T-cell (primary cell): ENCODE measurements around the gene ANO4. TPM values are rescaled to one million over a fixed set of nuclear protein-coding genes. Genes with fewer than 3 reads are reported as not detected.

Experiments used
- ATAC-seq, 4 experiments: fragments of 200-7000 bp in 3 of 4; fragments of 150-1000 bp in 1 of 4; cut with Tn5 transposase; replicated peaks in 1 of 4; 1 replicate in 3 of 4; 2 replicates in 1 of 4; pipeline ENCODE4 v1.10.0; 2021; ENCODE audit warnings: moderate library complexity in 3 of 4, mild to moderate bottlenecking in 2 of 4, moderate number of reproducible peaks in 1 of 4
- CTCF ChIA-PET, 2 donors: fragments of 300-600 bp; sonication (Branson Sonifier 250); formaldehyde crosslinking; loops; one replicate each; lab custom pipeline; 2022; ENCODE audit warnings: antibody characterized with exemption in 2 of 2; lab: Charles Lee
- POLR2A ChIA-PET, 2 donors: fragments of 300-600 bp; sonication (Branson Sonifier 250); formaldehyde crosslinking; loops; one replicate each; lab custom pipeline; 2022; ENCODE audit warnings: antibody characterized with exemption in 2 of 2; lab: Charles Lee
- DNase-seq, 35 experiments: peaks; one replicate each; pipeline versions ENCODE4 v3.0.0 to v3.0.0-alpha.2; 2013 to 2023
- H3K27ac ChIP-seq: one replicate; pipeline ENCODE4 v1.5.1; 2013; ENCODE audit warnings: low read length
- H3K27me3 ChIP-seq, 2 experiments: replicated peaks in 1 of 2; 1 replicate in 1 of 2; 2 replicates in 1 of 2; pipeline versions ENCODE4 v1.6.1 to v1.7.0; 2013; ENCODE audit warnings: low read length in 1 of 2, mixed read lengths in 1 of 2; ENCODE audit not compliant: control insufficient read depth in 2 of 2, insufficient read depth in 2 of 2; ENCODE audit errors: extremely low read depth in 1 of 2
- H3K36me3 ChIP-seq, 2 donors: 1 replicate in 1 of 2; 2 replicates in 1 of 2; pipeline versions ENCODE4 v1.6.1 to v1.7.0; 2013; ENCODE audit warnings: low read length in 1 of 2; ENCODE audit not compliant: control insufficient read depth in 2 of 2, insufficient read depth in 1 of 2; ENCODE audit errors: extremely low read depth in 1 of 2
- H3K4me1 ChIP-seq, 2 experiments: 1 replicate in 1 of 2; 2 replicates in 1 of 2; pipeline versions ENCODE4 v1.6.1 to v1.7.0; 2013; ENCODE audit warnings: low read length in 2 of 2, mixed read lengths in 1 of 2; ENCODE audit not compliant: insufficient read depth in 2 of 2, control insufficient read depth in 1 of 2; ENCODE audit errors: extremely low read depth in 1 of 2
- H3K4me3 ChIP-seq, 2 donors: 1 replicate in 1 of 2; 2 replicates in 1 of 2; pipeline versions ENCODE4 v1.5.1 to v1.7.0; 2013; ENCODE audit warnings: mild to moderate bottlenecking in 2 of 2, low read length in 1 of 2, moderate library complexity in 1 of 2; ENCODE audit not compliant: control insufficient read depth in 1 of 2; ENCODE audit errors: extremely low read depth in 1 of 2
- H3K9me3 ChIP-seq: 2 replicates; pipeline ENCODE4 v1.7.0; 2013
- H3K27ac Mint-ChIP-seq, 2 donors: one replicate each; pipeline ENCODE4 v1.8.0; 2020 to 2021; ENCODE audit warnings: mild to moderate bottlenecking in 2 of 2, mixed read lengths in 2 of 2
- H3K27me3 Mint-ChIP-seq, 2 donors: one replicate each; pipeline ENCODE4 v1.8.0; 2021 to 2022; ENCODE audit warnings: mixed read lengths in 2 of 2
- H3K36me3 Mint-ChIP-seq: one replicate; pipeline ENCODE4 v1.8.0; 2021; ENCODE audit warnings: mixed read lengths
- H3K4me1 Mint-ChIP-seq, 3 donors: one replicate each; pipeline ENCODE4 v1.8.0; 2020 to 2022; ENCODE audit warnings: mixed read lengths in 3 of 3, mild to moderate bottlenecking in 1 of 3
- H3K4me3 Mint-ChIP-seq, 3 donors: one replicate each; pipeline ENCODE4 v1.8.0; 2020 to 2022; ENCODE audit warnings: mild to moderate bottlenecking in 3 of 3, mixed read lengths in 3 of 3, moderate library complexity in 3 of 3
- H3K9me3 Mint-ChIP-seq, 3 donors: one replicate each; pipeline ENCODE4 v1.8.0; 2020 to 2022; ENCODE audit warnings: mixed read lengths in 3 of 3
- WGBS: methylation state at CpG from one replicate; pipeline ENCODE4 v1.1.5; 2013; ENCODE audit warnings: missing lambda C conversion rate; ENCODE audit not compliant: insufficient coverage; 5-methylcytosine and 5-hydroxymethylcytosine counted together
- total RNA-seq, 35 experiments: library from RNA in 6 of 35; stranded (reverse) in 6 of 35; fragments of 120-200 nt in 1 of 35; gene quantifications; one replicate each; pipeline versions ENCODE4 v1.2.1 to v1.2.4 and lab custom pipeline; 2013 to 2026

ANO4 gene
- total RNA-seq, 5 donors from 2014 or later (not counting 1 experiment from before 2014, with no cell fraction given): 0.26 TPM; not detected in 4

DNA sequence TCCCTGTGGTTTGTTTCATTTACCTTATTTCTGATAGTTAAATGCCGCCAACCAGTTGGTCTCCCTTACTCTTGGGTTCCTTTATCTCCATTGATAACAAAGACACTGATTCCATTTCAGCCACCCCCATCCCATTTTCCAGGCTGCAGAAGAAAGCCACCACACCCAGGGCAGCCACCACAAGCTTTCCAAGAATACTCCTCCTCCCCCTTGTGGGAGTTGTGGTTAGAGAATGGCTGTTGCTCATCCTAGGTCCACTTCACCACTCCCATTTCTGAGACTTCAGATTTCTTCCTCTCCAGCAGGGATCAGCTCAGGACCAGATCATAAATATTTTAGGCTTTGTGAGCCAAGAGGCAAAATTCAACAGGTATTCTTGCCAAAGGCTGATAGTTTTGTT is 73.9 kb downstream of the ANO4 start:
- no peak overlapping the region for H3K27ac Mint-ChIP-seq

DNA sequence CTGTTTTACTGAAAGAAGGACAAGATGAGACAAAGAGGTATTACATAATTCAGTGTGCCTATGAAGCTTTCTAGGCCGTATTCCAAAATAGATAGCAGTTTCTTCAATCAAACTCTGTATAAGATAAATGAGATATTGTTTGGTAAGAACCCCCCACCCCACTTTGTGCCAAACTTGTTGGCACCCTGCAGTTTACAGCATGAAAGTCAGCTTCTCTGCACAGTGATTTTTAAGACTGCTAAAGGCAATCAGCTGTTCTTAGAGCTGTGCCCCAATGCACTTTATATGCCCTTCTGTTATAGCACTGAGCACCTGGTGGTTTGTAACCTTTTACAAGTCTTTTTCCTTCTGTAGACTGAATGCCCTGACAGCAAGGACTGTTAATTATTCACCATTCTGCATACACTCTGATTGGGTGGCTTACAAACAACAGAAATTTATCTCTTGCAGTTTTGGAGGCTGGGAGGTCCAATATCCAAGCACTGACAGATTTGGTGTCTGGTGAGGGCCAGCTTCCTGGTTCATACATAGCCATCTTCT is 76.7 kb downstream of the ANO4 start:
- Mint-ChIP-seq H3K4me3 (no peak overlapping the region), H3K9me3 (peaks cover 6 to 21% (median 17%) of the 10 kb centered on the region in 3 donors), H3K27me3 (no peaks in the 10 kb centered on the region), H3K4me1 (no peaks in the 10 kb centered on the region), H3K27ac (no peak overlapping the region), H3K36me3 (no peaks in the 10 kb centered on the region)
- ChIA-PET POLR2A (no interaction called here), CTCF (no interaction called here)
- DNase-seq (no peak), ATAC-seq (no peak)
- Histone ChIP-seq H3K27ac (no peak overlapping the region), H3K4me1 (no peaks in the 10 kb centered on the region), H3K36me3 (no peaks in the 10 kb centered on the region), H3K27me3 (no peaks in the 10 kb centered on the region), H3K9me3 (no peaks in the 10 kb centered on the region), H3K4me3 (no peak overlapping the region)
- no CpG with 5 or more reads among the region's 1 CpG for WGBS

More for the DNA sequence above, 73.9 kb downstream of the ANO4 start:
- Mint-ChIP-seq H3K36me3 (no peaks in the 10 kb centered on the region), H3K4me3 (no peak overlapping the region), H3K4me1 (no peaks in the 10 kb centered on the region), H3K9me3 (peaks cover 2 to 10% (median 8%) of the 10 kb centered on the region in 3 donors), H3K27me3 (no peaks in the 10 kb centered on the region)
- Histone ChIP-seq H3K9me3 (no peaks in the 10 kb centered on the region), H3K4me1 (no peaks in the 10 kb centered on the region), H3K4me3 (no peak overlapping the region), H3K27me3 (no peaks in the 10 kb centered on the region), H3K27ac (no peak overlapping the region), H3K36me3 (no peaks in the 10 kb centered on the region)
- CTCF ChIA-PET: no interaction called here
- POLR2A ChIA-PET: no interaction called here
- WGBS: 80% methylated on average over 1 of the region's 1 CpG
- ATAC-seq (no peak), DNase-seq (no peak)

DNA sequence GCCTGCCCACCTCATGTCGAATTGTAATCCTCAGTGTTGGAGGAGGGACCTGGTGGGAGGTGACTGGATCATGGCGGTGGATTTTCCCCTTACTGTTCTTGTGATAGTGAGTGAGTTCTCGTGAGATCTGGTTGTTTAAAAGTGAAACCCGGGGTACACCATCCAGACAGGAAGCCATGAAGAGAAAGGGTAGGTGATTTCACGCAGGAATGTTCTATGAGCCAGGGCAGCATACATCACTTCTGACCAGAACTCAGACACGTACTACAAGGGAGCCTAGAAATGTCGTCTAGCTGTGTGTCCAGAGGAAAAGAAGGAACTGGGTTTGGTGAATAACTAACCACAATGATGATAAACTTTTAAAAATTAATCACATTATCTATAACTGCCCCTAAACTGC is 80.6 kb downstream of the ANO4 start:
- Histone ChIP-seq H3K4me3 (no peak overlapping the region), H3K36me3 (no peaks in the 10 kb centered on the region), H3K27me3 (no peaks in the 10 kb centered on the region), H3K27ac (no peak overlapping the region), H3K9me3 (no peaks in the 10 kb centered on the region), H3K4me1 (no peaks in the 10 kb centered on the region)
- Mint-ChIP-seq H3K4me3 (no peak overlapping the region), H3K36me3 (no peaks in the 10 kb centered on the region), H3K27ac (no peak overlapping the region), H3K9me3 (peaks cover 8 to 17% (median 17%) of the 10 kb centered on the region in 3 donors), H3K4me1 (no peaks in the 10 kb centered on the region), H3K27me3 (no peaks in the 10 kb centered on the region)
- WGBS: 86% methylated on average over 2 of the region's 7 CpGs
- no peak for DNase-seq
- POLR2A ChIA-PET: no interaction called here
- no peak for ATAC-seq
- CTCF ChIA-PET: no interaction called here

DNA sequence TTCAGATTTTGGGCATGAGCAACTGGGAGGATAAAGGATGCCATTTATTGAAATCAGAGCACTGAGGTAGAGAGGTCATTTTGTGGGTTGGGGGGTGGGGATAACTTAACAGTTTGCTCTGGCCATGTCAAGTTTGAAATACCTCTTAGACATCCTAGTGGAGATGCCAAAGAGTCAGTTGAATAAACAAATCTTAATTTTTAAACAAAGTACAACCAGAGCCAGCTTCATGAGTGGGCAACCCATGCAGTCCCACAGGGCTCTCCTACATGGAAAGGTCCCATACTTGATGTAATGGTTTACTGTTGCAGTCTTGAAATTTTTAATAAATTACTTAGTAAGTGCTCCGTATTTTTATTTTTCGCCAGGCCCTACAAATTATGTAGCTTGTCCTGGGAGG is 81.2 kb downstream of the ANO4 start:
- Histone ChIP-seq H3K27me3 (no peaks in the 10 kb centered on the region), H3K4me3 (no peak overlapping the region), H3K27ac (no peak overlapping the region), H3K36me3 (no peaks in the 10 kb centered on the region), H3K9me3 (no peaks in the 10 kb centered on the region), H3K4me1 (no peaks in the 10 kb centered on the region)
- POLR2A ChIA-PET: no interaction called here
- H3K36me3 Mint-ChIP-seq: no peaks in the 10 kb centered on the region
- no peak overlapping the region for H3K4me3 Mint-ChIP-seq
- ATAC-seq: no peak
- CTCF ChIA-PET: interaction anchor here in 1 of 2 donors (0.6 to 0.7 kb wide), 2 partner anchors 213 to 1390 kb away, joined by 3 read pairs; no protein-coding TSS in a partner anchor
- 100% methylated on average over 1 of the region's 2 CpGs for WGBS
- H3K4me1 Mint-ChIP-seq: no peaks in the 10 kb centered on the region
- no peaks in the 10 kb centered on the region for H3K27me3 Mint-ChIP-seq
- peaks cover 8 to 17% (median 17%) of the 10 kb centered on the region in 3 donors for H3K9me3 Mint-ChIP-seq
- no peak overlapping the region for H3K27ac Mint-ChIP-seq
- DNase-seq: no peak

DNA sequence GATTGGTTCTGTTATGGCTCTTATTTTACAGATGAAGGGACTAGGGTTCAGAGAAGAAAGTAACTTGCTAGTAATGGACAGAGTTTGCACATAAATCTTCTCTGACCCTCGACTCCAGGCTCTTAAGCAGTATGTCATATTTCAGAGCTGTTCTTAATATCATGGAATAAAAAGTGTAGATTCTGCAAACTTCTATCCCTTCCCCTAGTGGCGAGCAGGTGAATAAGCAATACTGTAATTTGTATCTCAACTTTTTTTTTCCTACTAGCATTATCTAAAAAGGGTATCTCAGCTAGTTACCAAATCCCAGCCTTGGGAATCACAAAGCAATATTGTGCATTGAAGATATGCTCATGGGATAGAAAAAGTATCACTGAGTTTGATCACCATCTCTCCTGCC is 83.2 kb downstream of the ANO4 start:
- Mint-ChIP-seq H3K4me1 (no peaks in the 10 kb centered on the region), H3K9me3 (peaks cover 8 to 17% (median 17%) of the 10 kb centered on the region in 3 donors), H3K4me3 (no peak overlapping the region), H3K27me3 (no peaks in the 10 kb centered on the region), H3K36me3 (no peaks in the 10 kb centered on the region), H3K27ac (no peak overlapping the region)
- no peak for DNase-seq
- Histone ChIP-seq H3K4me1 (no peaks in the 10 kb centered on the region), H3K4me3 (no peak overlapping the region), H3K36me3 (no peaks in the 10 kb centered on the region), H3K27ac (no peak overlapping the region), H3K27me3 (no peaks in the 10 kb centered on the region), H3K9me3 (no peaks in the 10 kb centered on the region)
- ChIA-PET POLR2A (no interaction called here), CTCF (no interaction called here)
- ATAC-seq: no peak
- no CpG with 5 or more reads among the region's 2 CpGs for WGBS

DNA sequence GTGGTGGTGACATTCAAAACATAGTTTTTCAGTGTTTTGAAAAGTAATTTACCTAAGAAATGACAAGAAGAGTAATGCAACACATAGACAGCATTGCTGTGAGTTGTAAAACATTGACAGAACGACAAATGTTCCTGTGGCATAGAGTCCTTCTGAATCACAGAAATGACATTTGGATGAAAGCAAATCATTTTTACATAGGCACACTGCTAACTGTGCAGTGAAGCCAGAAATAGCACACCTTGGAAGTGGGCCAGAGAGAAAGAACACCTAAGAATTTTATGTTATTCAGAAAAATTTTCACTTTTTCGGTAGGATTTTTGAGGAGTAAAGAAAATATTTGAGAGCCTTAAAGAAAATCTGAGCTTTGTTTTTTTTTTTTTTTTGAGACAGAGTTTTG is 100.6 kb downstream of the ANO4 start:
- Mint-ChIP-seq H3K27me3 (no peaks in the 10 kb centered on the region), H3K36me3 (no peaks in the 10 kb centered on the region), H3K9me3 (peaks cover 2 to 16% (median 5%) of the 10 kb centered on the region in 3 donors), H3K4me3 (no peak overlapping the region), H3K27ac (no peak overlapping the region), H3K4me1 (no peaks in the 10 kb centered on the region)
- CTCF ChIA-PET: no interaction called here
- POLR2A ChIA-PET: no interaction called here
- H3K9me3 ChIP-seq: no peaks in the 10 kb centered on the region
- ATAC-seq (no peak), DNase-seq (no peak)
- H3K36me3 ChIP-seq: no peaks in the 10 kb centered on the region
- H3K27ac ChIP-seq: no peak overlapping the region
- no peaks in the 10 kb centered on the region for H3K27me3 ChIP-seq
- no peak overlapping the region for H3K4me3 ChIP-seq
- WGBS: 100% methylated on average over 1 of the region's 2 CpGs
- no peaks in the 10 kb centered on the region for H3K4me1 ChIP-seq

DNA sequence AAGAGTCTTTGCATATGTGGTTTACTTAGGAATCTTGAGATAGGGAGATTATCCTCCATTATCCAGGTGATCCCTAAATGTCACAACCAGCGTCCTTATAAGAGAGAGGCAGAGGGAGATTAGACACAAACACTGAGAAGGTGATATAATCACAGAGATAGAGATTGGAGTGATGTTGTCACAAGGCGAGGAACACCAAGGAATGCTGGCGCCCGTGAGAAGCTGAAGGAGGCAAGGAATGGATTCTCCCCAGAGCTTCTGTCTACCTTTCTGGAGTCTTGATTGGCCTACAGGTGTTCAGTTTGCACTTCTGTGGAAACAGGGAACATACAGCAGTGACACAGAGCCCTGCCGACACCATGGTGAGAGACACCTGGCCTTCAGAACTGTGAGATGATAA is 101.6 kb downstream of the ANO4 start:
- CTCF ChIA-PET: no interaction called here
- Mint-ChIP-seq H3K4me1 (no peaks in the 10 kb centered on the region), H3K27ac (no peak overlapping the region), H3K36me3 (no peaks in the 10 kb centered on the region), H3K9me3 (peaks cover 2 to 16% (median 5%) of the 10 kb centered on the region in 3 donors), H3K27me3 (no peaks in the 10 kb centered on the region), H3K4me3 (no peak overlapping the region)
- Histone ChIP-seq H3K4me1 (no peaks in the 10 kb centered on the region), H3K4me3 (no peak overlapping the region), H3K27ac (no peak overlapping the region), H3K9me3 (no peaks in the 10 kb centered on the region), H3K36me3 (no peaks in the 10 kb centered on the region), H3K27me3 (no peaks in the 10 kb centered on the region)
- DNase-seq (no peak), ATAC-seq (no peak)
- 89% methylated on average over 3 of the region's 5 CpGs for WGBS
- POLR2A ChIA-PET: no interaction called here
